SU-DHL-6 (cell line): Measurements from ENCODE around the gene ANXA9.

Experiments
- H2AFZ ChIP-seq: fragments of 200-600 bp; sonication (generic); 2 replicates; pipeline ENCODE4 v1.6.1; 2014; ENCODE audit warnings: low read depth, mild to moderate bottlenecking, moderate library complexity, mixed read lengths, antibody characterized with exemption, low read length; ENCODE audit not compliant: severe bottlenecking
- H3F3A ChIP-seq: fragments of 200-600 bp; shearing (Covaris generic); 2 replicates; pipeline ENCODE4 v1.6.0; 2016; ENCODE audit warnings: antibody characterized with exemption, mild to moderate bottlenecking; ENCODE audit not compliant: insufficient read depth
- H3K27ac ChIP-seq: fragments of 200-600 bp; sonication (generic); 2 replicates; pipeline ENCODE4 v1.5.1; 2016; ENCODE audit warnings: low read depth, mild to moderate bottlenecking, low read length, moderate library complexity, mixed read lengths
- H3K27me3 ChIP-seq: fragments of 200-600 bp; sonication (generic), shearing (Covaris generic); 2 replicates; pipeline ENCODE4 v1.6.0; 2014; ENCODE audit warnings: mild to moderate bottlenecking, low read length
- H3K36me3 ChIP-seq: fragments of 200-600 bp; sonication (generic); 2 replicates; pipeline ENCODE4 v1.6.1; 2014; ENCODE audit warnings: mild to moderate bottlenecking, low read length, mixed read lengths
- H3K4me2 ChIP-seq: fragments of 300-600, 200-600 bp; shearing (Covaris generic), sonication (generic); 2 replicates; pipeline ENCODE4 v1.6.0; 2014; ENCODE audit warnings: low read length, low read depth, mild to moderate bottlenecking; ENCODE audit not compliant: poor library complexity, severe bottlenecking
- H3K4me3 ChIP-seq: fragments of 200-600 bp; sonication (generic); 2 replicates; pipeline ENCODE4 v1.5.1; 2014; ENCODE audit warnings: antibody characterized with exemption, low read length, mild to moderate bottlenecking, mixed read lengths; ENCODE audit not compliant: insufficient read depth, poor library complexity, severe bottlenecking
- H3K79me2 ChIP-seq: fragments of 200-600 bp; sonication (generic); 2 replicates; pipeline ENCODE4 v1.6.1; 2014; ENCODE audit warnings: mild to moderate bottlenecking, low read length, moderate library complexity; ENCODE audit not compliant: insufficient read depth
- H3K9ac ChIP-seq: fragments of 200-600 bp; sonication (generic); 2 replicates; pipeline ENCODE4 v1.7.0; 2014; ENCODE audit warnings: mild to moderate bottlenecking, low read length
- H3K9me2 ChIP-seq: fragments of 200-600 bp; sonication (generic); replicated peaks from 2 replicates; pipeline ENCODE4 v1.6.1; 2014; ENCODE audit warnings: low read length; ENCODE audit not compliant: insufficient read depth
- H3K9me3 ChIP-seq: fragments of 200-600 bp; sonication (generic); 2 replicates; pipeline ENCODE4 v1.6.1; 2014; ENCODE audit warnings: low read length, mixed read lengths; ENCODE audit not compliant: insufficient read depth
- H4K20me1 ChIP-seq: fragments of 200-600 bp; sonication (generic); 2 replicates; pipeline ENCODE4 v1.6.1; 2014; ENCODE audit warnings: low read depth, mild to moderate bottlenecking, antibody characterized with exemption, low read length, moderate library complexity, mixed read lengths
- EZH2phosphoT487 ChIP-seq: fragments of 200-600 bp; sonication (generic), shearing (Covaris generic); conservative IDR thresholded peaks from 2 replicates; pipeline ENCODE4 v1.6.1; 2018; ENCODE audit warnings: mild to moderate bottlenecking, antibody characterized with exemption, low read length, moderate library complexity, mixed read lengths
- TF ChIP-seq, protein P1 (sequence below): fragments of 200-600 bp; sonication (generic); IDR thresholded peaks from one replicate; pipeline ENCODE4 v1.5.1; 2017; ENCODE audit warnings: antibody characterized with exemption, mild to moderate bottlenecking, low read length, moderate library complexity; ENCODE audit not compliant: insufficient read depth, poor library complexity, severe bottlenecking

The ANXA9 gene

DNA sequence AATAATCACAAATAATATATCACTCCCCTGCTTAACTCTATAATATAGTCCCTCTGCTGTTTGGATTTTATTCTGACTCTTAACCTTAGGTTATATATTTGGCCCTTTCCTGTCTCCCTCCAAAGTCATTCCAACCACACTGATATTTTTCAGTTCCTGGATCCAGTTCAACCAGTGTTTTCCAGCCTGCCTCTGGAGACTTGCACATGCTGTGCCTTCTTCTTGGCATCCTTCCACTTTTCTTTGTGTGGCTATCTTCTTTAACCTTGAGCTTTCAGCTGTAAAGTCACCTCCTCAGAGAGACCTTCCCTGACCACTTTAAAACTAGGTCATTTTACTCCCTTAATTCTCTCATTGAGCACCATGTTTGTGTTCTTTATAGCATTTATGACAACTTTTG lies 26.8 kb upstream of the ANXA9 start:
- H3K36me3 ChIP-seq, result peaks cover 19% of the 10 kb centered on the region; the same call in 1 of the 2 replicates
- no peak overlapping the region for H3K4me2 ChIP-seq
- no peaks in the 10 kb centered on the region for H3K9me2 ChIP-seq
- H3K79me2 ChIP-seq, result no peaks in the 10 kb centered on the region
- H3F3A ChIP-seq, result no peaks in the 10 kb centered on the region
- H3K9me3 ChIP-seq, result no peaks in the 10 kb centered on the region
- TF ChIP-seq, protein P1, sequence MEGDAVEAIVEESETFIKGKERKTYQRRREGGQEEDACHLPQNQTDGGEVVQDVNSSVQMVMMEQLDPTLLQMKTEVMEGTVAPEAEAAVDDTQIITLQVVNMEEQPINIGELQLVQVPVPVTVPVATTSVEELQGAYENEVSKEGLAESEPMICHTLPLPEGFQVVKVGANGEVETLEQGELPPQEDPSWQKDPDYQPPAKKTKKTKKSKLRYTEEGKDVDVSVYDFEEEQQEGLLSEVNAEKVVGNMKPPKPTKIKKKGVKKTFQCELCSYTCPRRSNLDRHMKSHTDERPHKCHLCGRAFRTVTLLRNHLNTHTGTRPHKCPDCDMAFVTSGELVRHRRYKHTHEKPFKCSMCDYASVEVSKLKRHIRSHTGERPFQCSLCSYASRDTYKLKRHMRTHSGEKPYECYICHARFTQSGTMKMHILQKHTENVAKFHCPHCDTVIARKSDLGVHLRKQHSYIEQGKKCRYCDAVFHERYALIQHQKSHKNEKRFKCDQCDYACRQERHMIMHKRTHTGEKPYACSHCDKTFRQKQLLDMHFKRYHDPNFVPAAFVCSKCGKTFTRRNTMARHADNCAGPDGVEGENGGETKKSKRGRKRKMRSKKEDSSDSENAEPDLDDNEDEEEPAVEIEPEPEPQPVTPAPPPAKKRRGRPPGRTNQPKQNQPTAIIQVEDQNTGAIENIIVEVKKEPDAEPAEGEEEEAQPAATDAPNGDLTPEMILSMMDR, result no peak
- no peak for TF ChIP-seq EZH2phosphoT487
- no peak overlapping the region for H3K4me3 ChIP-seq
- no peak overlapping the region for H2AFZ ChIP-seq
- no peaks in the 10 kb centered on the region for H3K27me3 ChIP-seq
- H3K27ac ChIP-seq, result no peak overlapping the region
- H4K20me1 ChIP-seq, result no peaks in the 10 kb centered on the region
- no peak overlapping the region for H3K9ac ChIP-seq

GRCh38 chr1:150957666-150958065 lies 24.4 kb upstream of the ANXA9 start:
- Histone ChIP-seq H3K79me2 (no peaks in the 10 kb centered on the region), H3K4me2 (no peak overlapping the region), H3F3A (no peaks in the 10 kb centered on the region), H3K9me2 (no peaks in the 10 kb centered on the region), H3K9me3 (no peaks in the 10 kb centered on the region), H3K4me3 (no peak overlapping the region), H3K9ac (no peak overlapping the region), H3K36me3 (peaks cover 9% of the 10 kb centered on the region; the same call in 1 of the 2 replicates), H3K27me3 (no peaks in the 10 kb centered on the region), H3K27ac (no peak overlapping the region), H2AFZ (no peak overlapping the region), H4K20me1 (no peaks in the 10 kb centered on the region)
- TF ChIP-seq EZH2phosphoT487, result no peak
- TF ChIP-seq, protein P1, result no peak

GRCh38 chr1:150960646-150961045 lies 21.4 kb upstream of the ANXA9 start:
- H3K4me3 ChIP-seq, result no peak overlapping the region
- no peak overlapping the region for H2AFZ ChIP-seq
- H4K20me1 ChIP-seq, result no peaks in the 10 kb centered on the region
- no peak overlapping the region for H3K27ac ChIP-seq
- H3K9ac ChIP-seq, result no peak overlapping the region
- TF ChIP-seq EZH2phosphoT487, result no peak
- TF ChIP-seq, protein P1, result no peak
- no peaks in the 10 kb centered on the region for H3K9me3 ChIP-seq
- no peak overlapping the region for H3K4me2 ChIP-seq
- peaks cover 11% of the 10 kb centered on the region; the same call in 1 of the 2 replicates for H3K36me3 ChIP-seq
- no peaks in the 10 kb centered on the region; the same call in 1 of the 2 replicates for H3F3A ChIP-seq
- H3K9me2 ChIP-seq, result no peaks in the 10 kb centered on the region
- H3K79me2 ChIP-seq, result no peaks in the 10 kb centered on the region
- H3K27me3 ChIP-seq, result no peaks in the 10 kb centered on the region
